ENCODE data around the gene CDK14.
A peak's percentile ranks its signal among the peaks of the same experiment; 100 is the strongest.
"Not testable (repeated sequence)": the region's sequence is repeated elsewhere in the genome, so short reads cannot be mapped to it uniquely, and the experiment has no call there.

CDK14 gene

GRCh38 chr7:90597563-90598253 is 1.6 kb downstream of the CDK14 start:
- DNase-seq, result no peak

- DNase-seq, result peak; percentile 16
Measured at GRCh38 chr7:90599038-90599437, 2.9 kb downstream of the CDK14 start.

- DNase-seq, result no peak
Measured at GRCh38 chr7:90599892-90600555, 3.9 kb downstream of the CDK14 start.

DNA sequence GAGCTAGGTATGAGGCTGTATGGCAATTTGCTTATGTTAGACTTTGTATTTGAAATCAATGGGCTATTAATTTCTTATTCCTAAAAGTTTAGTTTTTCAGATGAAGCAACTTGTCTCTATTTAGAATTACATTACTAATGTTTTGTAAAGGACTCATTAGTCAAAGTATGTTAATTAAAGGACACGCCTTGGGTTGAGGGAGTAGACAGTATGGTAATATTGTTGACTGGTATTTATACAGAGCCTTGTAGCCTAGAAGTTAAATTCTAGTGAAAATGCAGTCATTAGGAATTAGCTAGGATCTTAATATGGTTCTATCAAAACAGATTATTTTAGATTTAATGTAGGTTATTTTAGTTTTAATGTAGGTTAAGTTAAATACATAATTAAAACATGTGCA is 6.2 kb downstream of the CDK14 start:
- no peak for DNase-seq

GRCh38 chr7:90603346-90603745 is 7.2 kb downstream of the CDK14 start:
- no peak for DNase-seq

DNA sequence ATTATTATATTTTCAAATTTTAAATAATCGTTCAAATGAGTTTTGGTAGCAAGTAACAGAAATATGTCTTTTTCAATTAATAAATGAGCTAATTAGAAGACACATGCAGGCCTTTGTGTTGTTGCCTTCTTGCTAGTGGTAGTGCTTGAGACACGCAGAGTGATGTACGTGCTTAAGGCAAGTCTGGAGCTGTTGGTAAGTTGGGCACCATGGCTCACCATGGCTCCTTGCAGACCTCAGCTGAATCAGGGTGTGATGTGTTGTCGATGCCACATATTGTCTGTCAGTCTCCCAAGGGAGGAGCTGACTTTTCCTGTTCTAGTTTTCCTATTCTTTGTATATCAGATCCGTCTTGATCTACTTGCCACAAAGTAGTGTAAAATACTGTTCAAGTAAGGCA is 8.3 kb downstream of the CDK14 start:
- no peak for DNase-seq

DNA sequence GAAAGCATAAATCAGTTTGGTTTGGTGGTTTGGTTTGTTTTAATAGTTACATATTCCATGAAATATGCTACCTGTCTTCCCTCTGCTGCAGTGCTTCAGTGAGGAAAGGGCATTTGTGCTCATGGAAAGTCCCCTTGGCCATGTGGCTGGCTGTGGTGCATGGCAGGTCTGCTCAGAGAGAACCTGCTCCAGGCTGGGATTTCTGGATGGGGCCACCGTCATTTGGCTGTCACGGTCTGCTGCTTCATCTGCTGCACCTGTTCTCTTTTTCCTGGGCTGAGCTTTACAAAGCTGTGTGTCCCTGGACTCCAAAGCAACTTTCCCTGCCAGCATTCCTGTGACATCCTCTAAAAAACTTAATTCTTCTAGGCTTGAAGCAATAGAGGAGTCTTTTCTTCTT is 8.9 kb downstream of the CDK14 start:
- no peak for DNase-seq

DNA sequence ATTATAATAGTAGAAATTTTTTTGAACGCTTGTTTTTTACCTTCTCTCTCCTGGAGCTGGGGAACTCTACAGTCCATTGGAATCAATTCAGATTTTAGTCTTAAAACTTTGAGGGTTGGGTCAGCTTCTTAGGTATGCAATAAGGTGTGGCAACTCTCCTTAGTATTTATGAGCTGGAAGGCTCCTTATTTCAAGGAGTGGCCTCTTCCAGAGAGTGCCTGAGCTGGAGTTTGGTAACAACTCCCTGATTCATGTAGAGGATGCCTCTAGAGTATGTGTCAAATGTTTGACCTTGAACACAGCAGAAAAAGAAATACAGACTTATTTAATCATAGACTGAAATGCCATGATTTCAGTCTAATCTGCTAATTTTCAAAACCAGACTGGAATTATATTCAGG is 11.1 kb downstream of the CDK14 start:
- DNase-seq, result peak; percentile 55

- no peak for DNase-seq
Measured at GRCh38 chr7:90610105-90610504, 14.0 kb downstream of the CDK14 start.

GRCh38 chr7:90611115-90611514 is 15.0 kb downstream of the CDK14 start:
- DNase-seq, result no peak

DNA sequence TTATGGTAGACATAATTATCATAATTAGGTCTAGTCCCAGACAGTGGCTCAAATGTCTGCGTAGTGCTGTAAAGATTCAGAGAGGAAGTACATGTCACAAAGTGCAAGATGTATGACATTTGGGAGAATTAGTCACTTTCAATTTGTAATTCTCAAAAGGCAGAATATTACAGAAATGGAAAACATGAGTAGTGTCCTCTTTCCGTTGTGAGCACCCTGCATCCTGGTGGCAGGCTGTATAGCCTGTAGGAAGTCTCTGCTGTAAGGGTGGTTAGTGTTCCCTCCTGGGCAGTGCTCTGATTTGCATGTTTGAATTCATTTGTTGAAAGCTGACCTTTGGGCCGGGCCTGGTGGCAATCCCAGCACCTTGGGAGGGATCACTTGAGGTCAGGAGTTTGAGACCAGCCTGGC is 17.0 kb downstream of the CDK14 start:
- DNase-seq, result no peak

DNA sequence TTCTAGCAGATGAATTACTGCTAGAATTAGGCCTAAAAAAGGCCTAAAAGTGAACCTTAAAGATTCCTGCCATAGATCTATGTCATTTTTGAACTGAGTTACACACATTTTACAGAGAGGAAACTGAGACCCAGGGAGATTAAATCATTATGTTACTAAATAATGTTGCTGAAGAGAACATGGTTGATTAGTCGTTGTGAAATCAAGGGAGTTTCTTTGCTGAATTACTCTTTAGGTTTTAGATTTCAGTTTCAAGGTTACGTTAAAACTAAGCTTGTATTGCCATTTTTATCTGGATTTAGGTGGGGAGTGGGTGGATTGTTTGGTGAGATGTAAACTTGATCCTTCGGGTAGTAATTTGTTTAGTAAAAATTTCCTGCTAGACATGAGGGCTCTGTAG is 21.3 kb downstream of the CDK14 start:
- no peak for DNase-seq

DNA sequence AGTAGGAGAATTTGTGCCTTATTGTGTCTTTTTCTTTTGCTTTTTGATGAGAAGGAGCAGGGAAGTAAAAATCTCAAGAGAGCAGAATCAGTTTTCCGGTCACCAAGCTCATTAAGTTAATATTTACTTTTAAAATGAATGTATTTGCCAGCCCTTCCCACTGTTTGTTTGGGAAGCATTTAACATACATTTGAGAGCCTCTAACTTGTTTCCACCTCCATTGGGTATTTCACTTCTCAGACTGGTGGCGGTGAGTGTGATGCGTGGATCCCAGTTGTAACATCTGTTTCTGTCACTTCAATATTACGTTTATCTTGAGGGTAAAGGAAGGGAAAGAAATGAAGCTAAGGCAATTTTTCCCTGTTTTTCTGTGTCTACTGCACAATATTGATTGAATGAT is 22.8 kb downstream of the CDK14 start:
- DNase-seq, result no peak

- DNase-seq, result no peak
Measured at GRCh38 chr7:90621125-90621746, 25.1 kb downstream of the CDK14 start.

DNA sequence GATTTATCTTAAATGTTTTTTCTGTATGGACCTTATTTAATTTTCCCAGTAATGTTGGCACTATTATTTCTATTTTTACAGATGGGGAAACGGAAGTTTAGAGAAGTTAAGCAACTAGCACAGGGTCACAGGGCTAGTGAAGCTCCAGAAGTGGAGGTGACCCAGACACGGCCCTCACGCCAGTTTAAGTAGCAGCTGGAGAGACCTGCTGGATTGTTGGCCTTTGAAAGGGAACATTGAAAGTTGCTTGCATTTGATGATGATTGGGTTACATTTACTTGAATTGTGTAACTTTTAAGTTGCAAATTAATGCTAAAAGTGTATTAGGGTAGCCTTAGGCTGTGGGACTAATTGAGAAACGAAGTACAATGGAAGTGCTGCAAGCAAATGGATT is 25.6 kb downstream of the CDK14 start:
- no peak for DNase-seq

GRCh38 chr7:90622670-90623069 is 26.5 kb downstream of the CDK14 start:
- no peak for DNase-seq

- DNase-seq, result no peak
Measured at GRCh38 chr7:90624225-90624911, 28.2 kb downstream of the CDK14 start.

DNA sequence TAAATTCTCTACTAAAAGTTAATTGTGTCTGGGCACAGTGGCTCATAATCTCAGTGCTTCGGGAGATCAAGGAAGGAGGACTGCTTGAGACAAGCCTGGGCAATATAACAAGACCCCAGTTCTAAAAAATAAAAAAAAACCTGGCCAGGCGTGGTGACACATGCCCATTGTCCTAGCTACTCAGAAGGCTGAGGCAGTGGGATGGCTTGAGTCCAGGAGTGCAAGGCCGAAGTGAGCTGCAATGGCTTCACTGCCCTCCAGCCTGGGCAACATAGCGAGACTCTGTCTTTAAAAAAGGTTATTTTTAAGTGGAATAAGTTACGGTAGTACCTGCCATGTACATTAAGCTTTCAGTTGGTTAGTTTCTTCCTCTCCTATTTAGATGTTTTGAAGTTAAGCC is 28.9 kb downstream of the CDK14 start:
- DNase-seq, result no peak

GRCh38 chr7:90625562-90625961 is 29.4 kb downstream of the CDK14 start:
- peak; percentile 71 for DNase-seq

DNA sequence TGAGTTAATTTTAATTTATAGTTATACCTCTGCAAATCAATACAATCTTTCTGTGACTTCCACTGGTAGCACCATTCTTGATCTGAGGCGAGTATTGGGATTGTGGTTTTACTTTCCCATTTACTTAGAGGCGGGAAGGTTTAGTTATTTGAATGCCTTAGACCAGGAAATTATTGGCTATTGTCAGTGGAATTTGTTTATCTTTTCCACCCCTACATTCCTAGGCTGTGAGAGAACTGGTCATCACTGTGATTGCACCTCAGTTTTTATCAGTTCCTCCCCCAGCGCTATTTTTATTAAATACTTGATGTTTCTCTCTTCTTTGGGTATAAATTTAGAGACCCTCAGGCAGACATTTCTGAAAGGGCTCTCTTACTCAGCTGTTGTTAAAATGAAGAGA is 29.9 kb downstream of the CDK14 start:
- DNase-seq, result peak; percentile 85

DNA sequence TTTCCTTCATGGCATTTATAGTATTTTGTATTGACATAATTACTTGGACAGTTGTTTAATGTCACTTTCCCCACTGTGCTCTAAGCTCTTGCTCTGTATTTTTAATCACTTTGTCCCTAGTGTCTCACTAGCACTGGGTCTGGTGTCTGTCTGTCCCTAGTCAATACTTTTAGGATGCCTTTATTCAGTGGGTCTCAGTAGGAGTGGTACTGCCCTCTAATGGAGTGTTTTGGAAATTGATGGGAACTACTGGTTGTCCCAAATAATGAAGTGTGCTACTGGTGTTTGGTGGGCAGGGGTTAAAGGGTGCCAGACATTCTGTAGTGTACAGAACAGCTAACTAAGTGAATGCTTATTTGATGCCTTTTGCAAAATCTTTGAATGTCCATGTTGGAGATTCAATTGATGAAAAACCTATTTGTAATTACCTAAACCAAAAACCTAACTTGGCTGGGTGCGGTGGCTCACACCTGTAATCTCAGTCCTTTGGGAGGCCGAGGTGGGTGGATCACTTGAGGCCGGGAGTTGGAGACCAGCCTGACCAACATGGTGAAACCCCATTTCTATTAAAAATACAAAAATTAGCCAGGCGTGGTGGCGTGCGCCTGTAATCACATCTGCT is 33.3 kb downstream of the CDK14 start:
- peak; percentile 37 for DNase-seq

- DNase-seq, result no peak
Measured at GRCh38 chr7:90631502-90631901, 35.4 kb downstream of the CDK14 start.

DNA sequence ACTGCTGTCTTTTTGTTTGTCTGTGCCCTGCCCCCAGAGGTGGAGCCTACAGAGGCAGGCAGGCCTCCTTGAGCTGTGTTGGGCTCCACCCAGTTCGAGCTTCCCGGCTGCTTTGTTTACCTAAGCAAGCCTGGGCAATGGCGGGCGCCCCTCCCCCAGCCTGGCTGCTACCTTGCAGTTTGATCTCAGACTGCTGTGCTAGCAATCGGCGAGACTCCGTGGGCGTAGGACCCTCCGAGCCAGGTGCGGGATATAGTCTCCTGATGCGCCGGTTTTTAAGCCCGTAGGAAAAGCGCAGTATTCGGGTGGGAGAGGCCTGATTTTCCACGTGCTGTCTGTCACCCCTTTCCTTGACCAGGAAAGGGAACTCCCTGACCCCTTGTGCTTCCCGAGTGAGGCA is 43.6 kb downstream of the CDK14 start:
- DNase-seq, result not testable (repeated sequence)

All from NCI-H226 (cell line).